Measurements from ENCODE around the gene HDHD5.

DNA sequence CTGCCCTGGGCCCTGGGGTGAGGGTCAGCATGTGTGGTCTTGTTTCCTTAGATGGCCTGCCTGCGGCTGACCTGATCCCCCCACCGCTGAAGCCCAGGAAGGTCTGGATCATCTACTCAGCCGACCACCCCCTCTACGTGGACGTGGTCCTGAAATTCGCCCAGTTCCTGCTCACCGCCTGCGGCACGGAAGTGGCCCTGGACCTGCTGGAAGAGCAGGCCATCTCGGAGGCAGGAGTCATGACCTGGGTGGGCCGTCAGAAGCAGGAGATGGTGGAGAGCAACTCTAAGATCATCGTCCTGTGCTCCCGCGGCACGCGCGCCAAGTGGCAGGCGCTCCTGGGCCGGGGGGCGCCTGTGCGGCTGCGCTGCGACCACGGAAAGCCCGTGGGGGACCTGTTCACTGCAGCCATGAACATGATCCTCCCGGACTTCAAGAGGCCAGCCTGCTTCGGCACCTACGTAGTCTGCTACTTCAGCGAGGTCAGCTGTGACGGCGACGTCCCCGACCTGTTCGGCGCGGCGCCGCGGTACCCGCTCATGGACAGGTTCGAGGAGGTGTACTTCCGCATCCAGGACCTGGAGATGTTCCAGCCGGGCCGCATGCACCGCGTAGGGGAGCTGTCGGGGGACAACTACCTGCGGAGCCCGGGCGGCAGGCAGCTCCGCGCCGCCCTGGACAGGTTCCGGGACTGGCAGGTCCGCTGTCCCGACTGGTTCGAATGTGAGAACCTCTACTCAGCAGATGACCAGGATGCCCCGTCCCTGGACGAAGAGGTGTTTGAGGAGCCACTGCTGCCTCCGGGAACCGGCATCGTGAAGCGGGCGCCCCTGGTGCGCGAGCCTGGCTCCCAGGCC, 50.6 kb downstream of the HDHD5 start:
- TF ChIP-seq POLR2A (IDR thresholded peaks at IDR 0.05) (no peak), CTCF (IDR thresholded peaks at IDR 0.05) (no peak)
